Activated CD4-positive, alpha-beta T cell treated with anti-CD3 and anti-CD28 coated beads, Interleukin-2, amount 50 U/mL, for 48 hours (primary cell): ENCODE measurements around the gene APC.
"Not testable (repeated sequence)": the region's sequence is repeated elsewhere in the genome, so short reads cannot be mapped to it uniquely, and the experiment has no call there.

Experiments used
- DNase-seq, 2 experiments: peaks; one replicate each; pipeline ENCODE4 v3.0.0-alpha.2; 2020

Gene APC

GRCh38 chr5:112787896-112788295 is 50.2 kb downstream of the APC start:
- no peak for DNase-seq

DNA sequence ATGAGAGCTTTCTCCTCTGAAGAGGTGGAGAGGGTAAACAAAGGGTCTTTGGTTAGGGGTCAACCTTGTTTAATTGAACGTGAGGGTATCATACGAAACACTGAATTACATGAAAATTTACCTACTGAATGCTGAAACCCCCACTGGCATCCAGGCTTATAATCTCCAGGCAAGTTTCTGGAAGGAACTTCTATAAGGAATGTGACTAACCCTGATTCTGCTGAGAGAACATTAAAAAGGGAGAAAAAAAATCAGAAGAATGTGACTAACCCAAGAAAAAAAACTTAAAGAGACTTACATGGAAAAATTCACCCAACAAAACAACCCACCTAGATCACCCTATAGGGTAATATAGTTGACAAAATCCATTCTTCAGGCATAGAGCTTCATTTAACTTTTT is 55.5 kb downstream of the APC start:
- no peak for DNase-seq

- no peak for DNase-seq
Measured at GRCh38 chr5:112794410-112794809, 56.7 kb downstream of the APC start.

GRCh38 chr5:112795342-112795741 is 57.7 kb downstream of the APC start:
- DNase-seq, result no peak

GRCh38 chr5:112795944-112796678 is 58.4 kb downstream of the APC start:
- no peak for DNase-seq

DNA sequence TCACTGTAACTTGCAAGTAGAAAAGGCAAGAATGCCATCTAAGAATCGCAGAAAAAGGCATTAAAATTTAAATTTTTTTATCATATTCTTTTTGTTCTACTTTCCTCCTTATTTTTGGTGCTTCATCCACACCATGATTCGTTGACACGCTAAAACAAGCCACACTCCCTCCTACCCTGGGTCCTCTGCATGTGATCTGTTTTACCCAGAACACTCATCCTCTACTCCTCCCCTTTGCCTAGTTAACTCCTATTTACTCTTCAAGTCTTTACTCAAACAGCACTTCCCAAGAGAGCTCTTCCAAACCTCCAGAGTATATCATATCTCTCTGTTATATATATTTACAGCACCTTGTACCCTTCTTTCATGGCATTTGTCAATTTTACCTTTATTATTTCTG is 62.0 kb downstream of the APC start:
- no peak for DNase-seq

DNA sequence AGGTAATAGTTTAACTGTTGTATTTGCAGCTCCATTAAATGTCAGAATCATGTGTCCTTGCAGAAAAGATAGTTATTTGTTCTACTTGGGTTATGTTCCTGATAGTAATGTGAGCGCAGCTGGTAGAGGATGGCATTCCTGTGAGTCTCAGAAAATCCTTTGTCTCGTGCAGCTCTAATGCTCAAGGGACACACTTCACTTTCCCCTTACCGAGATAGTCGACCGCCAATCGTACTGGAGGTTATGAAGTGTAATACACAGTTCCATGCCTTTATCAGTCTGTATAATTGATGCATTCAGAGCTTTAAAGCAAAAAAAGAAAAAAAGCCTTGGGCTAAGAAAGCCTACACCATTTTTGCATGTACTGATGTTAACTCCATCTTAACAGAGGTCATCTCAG is 63.2 kb downstream of the APC start:
- DNase-seq, result no peak

GRCh38 chr5:112811023-112811422 is 73.3 kb downstream of the APC start:
- no peak for DNase-seq

DNA sequence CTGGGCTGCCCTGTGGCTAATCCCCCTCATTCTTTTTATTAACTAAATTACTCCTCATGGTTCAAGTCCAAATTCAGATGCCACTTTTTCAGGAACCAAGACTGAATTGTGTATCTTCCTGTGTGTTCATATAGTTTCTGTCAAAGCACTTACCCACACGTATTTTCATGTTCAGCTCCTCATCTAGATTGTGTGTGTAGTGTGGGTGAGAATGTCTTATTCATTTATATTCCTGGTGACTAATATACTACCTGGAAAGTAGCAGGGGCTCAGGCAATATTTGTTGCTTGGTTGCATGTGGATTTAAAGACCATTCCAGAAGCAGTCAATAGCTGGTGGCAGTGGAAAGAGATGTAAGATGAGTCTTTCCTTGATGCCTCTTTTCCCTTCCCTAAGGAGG is 74.9 kb downstream of the APC start:
- DNase-seq, result no peak

DNA sequence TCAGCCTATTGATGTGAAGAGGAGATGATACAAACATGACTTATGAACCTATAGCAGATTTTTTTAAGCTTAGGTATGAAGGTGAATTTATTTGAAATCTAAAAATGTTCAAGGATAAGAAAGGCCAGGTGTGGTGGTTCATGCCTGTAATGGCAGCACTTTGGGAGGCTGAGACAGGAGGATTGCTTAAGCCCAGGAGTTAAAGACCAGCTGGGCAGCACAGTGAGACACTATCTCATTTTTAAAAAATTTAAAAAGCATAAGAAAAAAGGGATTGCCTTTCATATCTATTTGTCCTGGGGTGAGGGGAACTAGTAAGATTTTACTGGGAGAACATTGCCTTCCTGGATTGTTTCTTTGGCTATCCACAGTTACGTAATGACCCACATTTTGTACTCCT is 82.6 kb downstream of the APC start:
- no peak for DNase-seq

GRCh38 chr5:112822456-112822855 is 84.8 kb downstream of the APC start:
- DNase-seq, result no peak

- no peak for DNase-seq
Measured at GRCh38 chr5:112823181-112823580, 85.5 kb downstream of the APC start.

DNA sequence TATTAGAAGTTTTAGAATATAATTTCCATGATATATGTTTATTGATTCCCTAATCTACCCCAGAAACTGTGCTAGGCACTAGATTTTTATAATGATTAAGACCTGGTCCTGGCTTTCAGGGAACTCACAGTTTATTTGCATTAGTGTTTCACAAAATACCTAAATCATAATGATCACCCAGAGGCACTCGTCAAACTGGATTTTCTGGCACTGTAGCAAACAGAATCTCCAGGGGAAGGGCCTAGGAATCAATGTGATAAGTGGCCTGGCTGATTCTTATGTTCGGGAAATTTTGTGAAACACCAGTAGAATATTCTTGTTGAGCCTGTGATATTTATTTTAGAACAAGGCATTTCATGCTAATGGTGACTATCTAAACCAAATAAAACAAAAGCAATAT is 86.0 kb downstream of the APC start:
- no peak for DNase-seq

DNA sequence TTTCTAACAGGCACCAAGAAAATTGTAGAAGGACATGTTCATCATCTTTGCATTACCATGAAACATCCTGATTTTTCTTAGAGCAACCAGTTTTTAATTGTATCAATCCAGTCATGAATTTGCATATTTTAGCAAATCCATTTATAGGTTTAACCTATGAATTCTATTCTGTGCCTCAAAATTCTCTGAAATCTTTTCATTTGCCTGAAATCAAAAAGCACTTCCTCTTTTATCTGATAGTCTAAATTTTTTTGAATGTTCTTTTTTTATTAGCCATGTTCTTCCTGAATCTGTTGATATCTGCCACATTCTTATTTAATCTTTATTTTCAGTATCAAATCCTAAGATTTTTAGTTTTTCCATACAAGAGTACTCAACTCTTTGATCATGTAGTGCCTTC is 86.5 kb downstream of the APC start:
- DNase-seq, result no peak

DNA sequence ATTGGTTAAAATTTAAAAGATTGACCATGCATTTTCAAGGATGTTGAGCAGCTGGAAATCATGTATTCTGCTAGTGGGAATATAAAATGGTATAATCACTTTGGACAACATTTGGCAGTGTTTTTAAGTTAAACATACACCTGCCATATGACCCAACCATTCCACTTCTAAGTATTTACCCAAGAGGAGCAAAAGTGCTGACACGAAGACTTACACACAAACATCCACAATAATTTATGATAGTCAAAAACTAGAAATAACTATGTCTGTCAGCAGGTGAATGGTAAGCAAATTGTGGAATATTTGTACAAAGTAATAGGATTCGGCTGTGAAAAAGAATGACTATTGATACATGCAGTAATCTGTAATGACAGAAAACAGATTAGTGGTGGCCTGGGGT is 92.7 kb downstream of the APC start:
- no peak for DNase-seq

GRCh38 chr5:112833971-112834370 is 96.3 kb downstream of the APC start:
- DNase-seq, result no peak

DNA sequence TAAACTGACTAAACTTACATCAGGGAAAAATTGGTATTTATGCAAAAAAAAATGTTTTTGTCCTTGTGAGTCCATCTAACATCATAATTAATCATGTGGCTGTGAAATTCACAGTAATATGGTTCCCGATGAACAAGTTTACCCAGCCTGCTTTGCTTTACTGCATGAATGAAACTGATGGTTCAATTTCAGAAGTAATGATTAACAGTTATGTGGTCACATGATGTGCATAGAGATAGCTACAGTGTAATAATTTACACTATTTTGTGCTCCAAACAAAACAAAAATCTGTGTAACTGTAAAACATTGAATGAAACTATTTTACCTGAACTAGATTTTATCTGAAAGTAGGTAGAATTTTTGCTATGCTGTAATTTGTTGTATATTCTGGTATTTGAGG is 106.8 kb downstream of the APC start:
- no peak for DNase-seq

DNA sequence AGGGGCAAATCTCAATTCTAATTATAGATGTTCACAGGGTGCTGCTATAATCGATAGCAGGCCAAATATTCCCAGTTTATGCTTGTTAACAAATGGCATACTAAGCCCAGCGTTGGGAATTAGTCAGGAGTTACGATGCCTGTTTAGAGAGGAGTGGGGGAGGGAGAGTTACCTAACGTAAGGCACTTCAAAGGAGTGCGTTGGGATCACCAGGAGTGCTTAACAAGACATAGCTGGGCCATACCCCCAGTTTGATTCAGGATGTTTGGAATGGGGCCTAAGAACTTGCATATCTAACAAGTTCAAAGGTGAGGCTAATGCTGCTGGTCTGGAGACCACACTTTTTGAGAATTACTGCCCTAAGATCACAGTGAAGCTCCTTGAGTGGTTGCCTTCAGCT is 108.9 kb downstream of the APC start:
- DNase-seq, result no peak

DNA sequence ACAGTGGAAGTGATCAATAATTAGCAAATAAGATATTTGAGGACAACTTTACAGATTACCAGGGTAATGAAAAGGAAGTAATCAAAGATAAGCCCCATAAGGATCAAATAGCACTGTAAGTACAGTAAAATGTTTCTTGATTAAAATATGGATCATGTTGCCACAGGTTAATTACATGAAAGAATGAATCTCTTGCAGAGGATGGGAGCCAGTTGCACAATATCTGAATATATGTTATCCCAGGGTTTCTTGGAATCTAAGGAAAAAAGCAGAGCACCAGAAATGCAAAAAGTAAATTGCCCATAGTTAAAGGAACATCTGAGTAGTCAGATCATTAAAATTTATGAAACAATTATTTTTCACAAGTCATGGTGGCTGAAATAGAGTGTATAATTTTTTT is 109.6 kb downstream of the APC start:
- DNase-seq, result no peak

GRCh38 chr5:112848116-112848811 is 110.6 kb downstream of the APC start:
- DNase-seq, result no peak

DNA sequence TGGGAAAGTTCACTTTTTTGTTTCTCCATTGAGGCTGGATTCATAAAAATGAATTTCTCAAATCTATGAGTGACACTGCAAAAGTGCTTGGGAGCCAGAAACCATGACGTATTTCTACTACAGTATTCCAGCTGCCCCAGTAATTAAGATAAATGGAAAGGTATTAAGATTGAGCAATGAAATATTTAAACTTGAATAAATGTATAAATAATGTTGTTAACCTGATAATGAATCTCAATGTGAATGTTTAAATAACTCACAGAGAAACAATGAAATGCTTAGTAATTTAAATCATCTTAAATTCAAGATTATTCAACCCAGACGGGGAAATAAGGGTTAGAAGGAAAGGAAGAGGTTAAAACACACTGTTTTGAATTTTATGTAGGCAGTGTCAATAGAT is 112.2 kb downstream of the APC start:
- no peak for DNase-seq

GRCh38 chr5:112854651-112855050 is 117.0 kb downstream of the APC start:
- DNase-seq, result no peak

DNA sequence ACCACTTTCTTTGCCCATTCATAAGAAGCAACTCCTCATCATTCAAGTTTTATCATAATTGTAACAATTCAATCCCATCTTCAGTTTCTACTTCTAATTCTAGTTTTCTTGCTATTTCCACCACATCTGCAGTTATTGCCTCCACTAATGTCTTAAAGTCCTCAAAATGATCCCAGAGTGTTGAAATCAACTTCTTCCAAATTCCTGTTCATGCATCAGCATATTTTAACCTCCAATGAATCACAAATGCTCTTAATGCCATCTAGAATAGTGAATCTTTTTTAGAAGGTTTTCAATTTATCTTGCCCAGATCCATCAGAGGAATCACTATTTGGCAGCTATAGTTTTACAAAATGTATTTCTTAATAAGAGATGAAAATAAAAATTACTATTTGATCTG is 120.2 kb downstream of the APC start:
- DNase-seq, result no peak

- not testable (repeated sequence) for DNase-seq
Measured at GRCh38 chr5:112860571-112860928, 122.9 kb downstream of the APC start.
